Astrocyte (in vitro differentiated cells and primary cell): ENCODE results near the gene SSTR5.

Source experiments
- CTCF ChIP-seq: IDR thresholded peaks from 2 replicates; pipeline ENCODE4 v1.5.1; 2011; ENCODE audit warnings: low read depth, mild to moderate bottlenecking, inconsistent platforms, low read length, moderate library complexity; ENCODE audit not compliant: insufficient read depth
- EZH2 ChIP-seq: IDR thresholded peaks from 2 replicates; pipeline ENCODE4 v1.6.1; 2012; ENCODE audit warnings: mild to moderate bottlenecking, low read length, inconsistent platforms; ENCODE audit not compliant: insufficient read depth

DNA sequence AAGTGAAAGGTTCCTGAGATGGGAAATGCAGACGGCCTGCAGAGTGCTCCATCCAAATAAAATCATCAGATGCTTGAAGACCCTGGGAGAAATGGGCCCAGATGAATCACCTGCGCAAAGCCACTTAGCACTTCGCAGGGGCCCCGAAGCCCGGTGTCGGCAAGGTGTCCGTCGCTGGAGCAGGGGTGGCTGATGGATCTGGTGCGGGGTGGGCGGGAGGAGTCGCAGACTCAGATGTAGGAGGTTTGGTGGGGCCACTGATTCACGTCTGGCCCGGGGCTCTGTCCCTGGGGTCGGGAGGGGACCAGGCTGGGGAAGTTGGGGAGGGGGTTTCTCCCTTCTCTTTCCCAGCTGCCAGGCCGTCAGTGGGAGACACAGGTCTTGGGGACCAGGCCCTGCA is 21.6 kb upstream of the SSTR5 start:
- TF ChIP-seq CTCF: no peak
- TF ChIP-seq EZH2: no peak
